Fibroblast of skin of left quadriceps (primary cell): ENCODE results near the gene SEC22B.
"Not testable (repeated sequence)": the region's sequence is repeated elsewhere in the genome, so short reads cannot be mapped to it uniquely, and the experiment has no call there.

Experiments used
- DNase-seq, 2 experiments: peaks; one replicate each; pipeline ENCODE4 v3.0.0-alpha.2; 2013; ENCODE audit warnings: low read depth in 2 of 2

Gene SEC22B

DNA sequence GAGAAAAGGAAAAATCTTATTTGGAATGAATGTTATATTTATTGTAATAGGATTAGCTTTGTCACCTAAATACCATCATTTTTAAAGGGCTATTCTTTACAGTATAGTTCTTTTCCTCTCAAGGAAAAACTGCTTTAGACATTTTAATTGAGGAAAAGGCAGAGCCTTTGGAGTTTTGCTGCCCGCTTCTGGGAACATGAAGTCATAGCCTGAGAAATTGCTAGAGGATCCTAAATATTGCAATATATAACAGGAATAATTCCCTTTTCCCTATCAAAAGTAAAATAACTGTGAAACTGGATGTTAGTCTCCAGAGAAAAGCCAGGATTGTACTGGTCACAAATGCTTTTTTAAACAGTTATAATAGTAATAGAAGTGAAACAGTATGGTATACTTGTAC, 30.5 kb downstream of the SEC22B start:
- not testable (repeated sequence) for DNase-seq

DNA sequence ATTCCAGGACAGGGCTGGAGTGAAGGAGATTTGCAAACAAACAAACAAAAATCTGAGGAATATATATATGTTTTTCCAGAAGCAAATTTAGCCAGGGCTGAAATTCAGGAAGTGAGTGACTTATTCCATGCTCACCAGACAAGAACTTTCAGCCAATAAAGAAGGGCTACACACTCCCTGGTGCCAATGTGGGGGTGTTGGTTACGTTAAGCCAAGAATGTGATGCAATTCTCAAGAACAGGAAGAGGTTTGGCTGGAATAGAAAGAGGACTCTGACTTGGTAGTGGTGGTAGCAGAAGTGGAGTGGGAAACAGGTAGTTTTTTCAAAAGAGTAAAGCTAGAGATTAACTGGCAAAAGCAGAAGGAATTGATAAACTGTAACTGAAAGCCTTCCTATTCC, 31.7 kb downstream of the SEC22B start:
- not testable (repeated sequence) for DNase-seq

- not testable (repeated sequence) for DNase-seq
Observed at GRCh38 chr1:120144169-120144568, 32.2 kb downstream of the SEC22B start.

- DNase-seq = not testable (repeated sequence)
Observed at GRCh38 chr1:120143334-120143733, 33.0 kb downstream of the SEC22B start.

GRCh38 chr1:120142512-120143263, 33.6 kb downstream of the SEC22B start:
- not testable (repeated sequence) for DNase-seq

- not testable (repeated sequence) for DNase-seq
Observed at GRCh38 chr1:120141865-120142264, 34.5 kb downstream of the SEC22B start.

DNA sequence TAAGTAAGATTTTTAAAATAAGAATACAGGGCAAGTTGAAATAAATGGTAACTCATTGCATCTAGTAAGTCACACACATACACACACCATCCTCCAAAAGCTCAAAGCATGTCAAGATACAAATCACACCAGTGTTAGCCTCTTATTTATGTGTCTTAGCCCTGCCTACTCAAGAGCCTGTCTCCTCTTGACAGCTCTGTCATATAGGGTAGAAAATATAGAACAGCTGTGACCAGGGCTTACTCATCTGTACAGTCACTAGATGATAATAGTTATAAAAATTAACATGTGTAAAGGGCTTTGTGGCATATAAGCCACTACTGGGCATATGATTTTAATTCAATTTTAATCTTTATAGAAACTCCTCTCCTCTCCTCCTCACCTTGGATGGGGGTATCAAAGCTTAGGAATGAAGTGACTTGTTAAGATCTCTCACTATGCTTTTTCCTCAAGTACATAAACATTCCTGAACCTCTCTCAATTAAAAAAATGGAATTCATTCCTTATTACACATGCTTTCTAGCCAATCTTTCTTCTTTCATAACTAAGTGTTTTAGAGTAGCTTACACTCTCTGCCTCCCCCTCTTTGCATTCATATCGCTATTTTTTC, 35.6 kb downstream of the SEC22B start:
- DNase-seq = peak in 1 of 2 experiments; percentile 22

GRCh38 chr1:120136086-120136485, 40.2 kb downstream of the SEC22B start:
- DNase-seq = not testable (repeated sequence)

DNA sequence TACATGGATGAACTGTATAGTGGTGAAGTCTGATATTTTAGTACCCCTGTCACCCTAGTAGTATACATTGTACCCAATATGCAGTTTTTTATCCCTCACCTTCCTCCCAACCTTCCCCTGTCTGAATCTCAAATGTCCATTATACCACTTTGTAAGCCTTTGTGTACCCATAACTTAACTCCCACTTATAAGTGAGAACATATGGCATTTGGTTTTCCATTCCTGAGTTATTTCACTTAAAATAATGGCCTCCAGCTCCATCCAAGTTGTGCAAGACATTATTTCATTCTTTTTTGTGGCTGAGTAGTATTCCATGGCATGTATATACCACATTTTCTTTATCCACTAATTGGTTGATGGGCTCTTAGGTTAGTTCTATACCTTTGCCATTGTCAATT, 42.4 kb downstream of the SEC22B start:
- DNase-seq = not testable (repeated sequence)

- no peak for DNase-seq
Observed at GRCh38 chr1:120133228-120133927, 42.9 kb downstream of the SEC22B start.

- not testable (repeated sequence) for DNase-seq
Observed at GRCh38 chr1:120132406-120132763, 43.9 kb downstream of the SEC22B start.

DNA sequence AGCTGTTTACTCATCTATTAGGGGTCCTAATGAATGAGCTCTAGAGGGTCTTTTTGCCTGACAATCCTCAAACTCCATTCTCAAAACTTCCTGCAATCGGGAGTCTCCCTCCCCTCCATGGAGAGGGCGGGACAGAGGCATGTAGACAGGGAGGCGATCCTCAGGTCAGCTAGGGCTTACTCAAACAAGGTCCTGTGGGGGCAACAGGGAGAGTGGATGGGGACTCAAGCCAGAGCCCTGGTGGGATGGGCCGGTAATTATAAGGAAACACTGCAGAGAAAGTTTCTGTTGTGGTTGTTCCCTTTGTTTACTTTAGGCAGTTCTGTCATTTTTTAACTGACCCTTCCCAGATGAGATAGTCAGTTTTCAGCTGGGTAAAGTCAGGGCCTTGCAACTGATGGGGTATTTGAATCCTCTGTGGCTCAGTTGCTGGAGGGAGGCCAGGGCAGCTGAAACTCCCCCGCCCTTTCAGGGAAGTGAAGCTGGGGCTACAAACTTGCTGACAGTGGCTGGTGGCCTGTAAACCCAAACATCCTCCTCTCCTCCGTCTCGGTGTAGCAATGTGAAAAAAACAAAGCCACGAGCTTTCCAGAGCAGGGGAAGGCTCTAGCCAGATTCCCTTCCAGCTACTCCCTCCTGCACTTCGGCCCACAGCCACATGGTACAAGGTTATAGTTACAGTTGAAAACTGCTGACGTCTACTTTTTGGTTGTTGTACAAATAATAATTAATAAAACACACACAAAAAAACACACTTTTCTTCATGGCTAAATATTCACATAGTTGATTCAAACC, 44.5 kb downstream of the SEC22B start:
- peak; percentile 32 to 47 for DNase-seq

DNA sequence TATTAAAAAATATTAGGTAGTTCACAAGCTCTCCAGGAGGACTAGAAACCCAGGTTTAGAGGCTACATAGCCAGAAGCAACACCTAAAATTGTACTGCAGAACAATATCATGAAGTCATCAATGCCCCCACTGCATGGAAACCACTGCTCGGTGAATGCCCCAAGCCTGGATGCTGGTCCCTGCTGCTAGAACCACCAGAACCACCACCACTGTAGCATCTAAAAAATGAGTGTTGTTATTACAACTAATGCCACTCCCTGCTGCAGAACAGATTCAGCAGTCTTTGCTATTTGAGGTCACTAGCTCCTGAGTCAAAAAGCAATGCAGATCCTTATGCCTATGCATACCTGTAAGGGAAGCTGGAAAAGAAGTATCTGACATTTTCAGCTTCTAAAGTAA, 48.4 kb downstream of the SEC22B start:
- not testable (repeated sequence) for DNase-seq

GRCh38 chr1:120126216-120126615, 50.1 kb downstream of the SEC22B start:
- not testable (repeated sequence) for DNase-seq

DNA sequence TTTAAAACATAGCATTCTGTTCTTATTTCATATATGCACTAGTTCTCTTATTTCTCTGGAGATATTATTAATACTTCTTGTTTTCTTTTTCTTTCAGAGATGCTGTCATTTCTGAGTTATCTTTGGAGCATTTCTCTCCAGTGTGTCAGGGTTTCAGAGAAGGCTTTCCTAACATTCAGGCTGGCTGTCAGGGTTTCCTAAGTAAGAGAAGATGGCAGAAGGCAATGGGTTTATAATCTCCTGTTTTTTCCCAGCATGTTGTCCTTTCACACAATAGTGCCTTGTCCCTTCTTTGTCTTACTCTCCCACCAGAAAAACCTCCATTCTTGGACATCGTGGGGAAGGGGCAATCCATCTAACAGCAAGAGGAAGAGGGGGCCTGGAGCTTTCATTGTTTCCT, 51.7 kb downstream of the SEC22B start:
- not testable (repeated sequence) for DNase-seq

DNA sequence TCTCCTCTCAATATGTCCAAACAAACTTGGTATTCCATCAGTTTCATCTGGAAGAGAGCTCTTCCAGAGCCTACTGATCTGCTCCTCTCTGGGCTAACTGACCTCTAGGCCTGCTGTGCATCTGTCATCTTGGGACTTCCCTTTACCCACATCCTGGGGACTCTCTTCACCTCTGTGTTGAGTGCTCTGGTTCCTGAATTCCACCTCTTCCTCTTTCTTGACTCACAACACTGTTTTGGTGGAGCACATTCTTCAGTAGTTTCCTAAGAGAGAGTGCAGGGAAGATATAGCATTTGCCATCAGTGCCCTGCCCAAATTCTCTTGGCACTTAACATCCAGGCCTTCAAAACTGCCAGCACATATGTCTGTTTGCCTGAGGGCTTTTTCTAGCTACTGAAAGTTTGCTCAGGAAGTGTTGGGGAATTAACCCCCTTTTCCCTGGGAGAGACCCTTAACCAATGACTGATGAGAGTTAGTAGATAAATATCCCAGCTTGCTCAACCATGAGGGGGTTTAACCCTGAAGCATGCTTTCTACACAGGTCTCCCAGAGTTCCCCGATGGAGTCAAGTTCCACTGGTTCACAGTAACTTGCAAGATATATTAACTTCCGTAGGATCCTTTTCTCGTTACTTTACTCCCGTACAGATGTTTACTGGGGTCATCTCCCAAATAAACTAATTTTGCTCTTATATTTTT, 52.4 kb downstream of the SEC22B start:
- not testable (repeated sequence) for DNase-seq

- not testable (repeated sequence) for DNase-seq
Observed at GRCh38 chr1:120122262-120122893, 53.9 kb downstream of the SEC22B start.

- not testable (repeated sequence) for DNase-seq
Observed at GRCh38 chr1:120121830-120122229, 54.5 kb downstream of the SEC22B start.

DNA sequence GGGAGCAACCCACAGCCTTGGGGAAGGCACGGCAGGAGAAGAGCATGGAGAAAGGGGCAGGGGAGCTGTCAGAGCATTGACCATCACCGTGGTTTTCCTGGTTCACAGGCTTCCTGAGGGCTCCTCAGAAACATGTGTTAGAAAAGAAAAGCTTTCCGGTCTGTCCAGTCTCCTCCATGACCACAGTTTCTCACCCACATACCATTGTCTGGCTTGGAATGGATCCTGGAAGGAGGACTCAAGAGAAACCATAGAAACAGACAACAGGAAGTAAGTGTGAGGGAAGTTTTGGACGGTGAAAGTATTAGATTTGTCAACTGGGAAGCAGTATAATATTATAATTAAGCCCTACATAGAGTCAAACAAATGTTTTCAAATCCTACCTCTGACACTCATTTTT, 55.8 kb downstream of the SEC22B start:
- DNase-seq = not testable (repeated sequence)

GRCh38 chr1:120117371-120118177, 58.7 kb downstream of the SEC22B start:
- peak; percentile 42 to 43 for DNase-seq
